Measurements from ENCODE around the gene TET1.
A peak's percentile ranks its signal among the peaks of the same experiment; 100 is the strongest.
"Not testable (repeated sequence)": the region's sequence is repeated elsewhere in the genome, so short reads cannot be mapped to it uniquely, and the experiment has no call there.

The TET1 gene

DNA sequence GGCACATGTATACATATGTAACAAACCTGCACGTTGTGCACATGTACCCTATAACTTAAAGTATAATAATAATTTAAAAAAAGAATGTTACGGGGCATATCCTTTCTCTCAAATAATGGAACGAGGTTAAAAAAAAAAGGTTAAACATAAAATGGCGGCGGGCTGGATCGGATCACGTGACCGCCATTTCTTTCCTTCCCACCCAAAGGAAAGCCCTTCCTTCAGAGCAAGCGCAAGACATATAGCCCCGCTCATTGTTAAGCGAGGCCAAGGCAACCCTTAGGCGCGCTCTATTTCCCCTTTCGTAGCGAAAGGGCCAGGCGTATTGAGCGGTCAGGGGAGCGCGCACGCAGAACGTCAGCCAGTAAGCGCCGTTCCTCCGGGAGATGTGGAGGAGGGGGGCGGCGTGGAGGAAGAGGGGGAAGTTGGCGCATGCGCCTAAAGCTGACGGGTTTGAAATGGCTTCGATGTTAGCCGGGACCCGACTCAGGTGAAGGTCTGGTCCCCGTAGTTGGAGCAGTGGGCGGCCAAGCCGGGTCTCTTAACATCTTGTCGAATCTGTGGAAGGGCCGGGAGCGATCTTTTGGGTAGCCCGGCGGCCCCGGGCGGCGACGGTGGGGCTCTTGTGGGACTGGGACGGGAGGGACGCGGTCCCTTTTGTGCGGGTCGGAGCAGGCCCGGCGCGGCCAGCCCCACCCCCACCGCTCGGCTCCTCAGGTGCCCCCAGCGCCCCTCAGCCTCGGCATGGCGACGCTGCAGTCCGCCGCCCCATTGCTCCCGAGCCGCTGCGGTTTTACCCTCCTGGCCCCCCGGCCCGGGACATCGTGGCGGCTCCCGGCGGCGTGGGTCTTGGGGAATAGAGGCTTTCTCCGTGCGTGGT lies 160.9 kb downstream of the TET1 start, which contains the start of gene CCAR1:
Gene CCAR1, plus strand, starts transcription at position 447 of the 880 bp plus-strand sequence. CDS start 1,266 bp downstream, outside the sequence.
- peak; percentile 91 for DNase-seq

DNA sequence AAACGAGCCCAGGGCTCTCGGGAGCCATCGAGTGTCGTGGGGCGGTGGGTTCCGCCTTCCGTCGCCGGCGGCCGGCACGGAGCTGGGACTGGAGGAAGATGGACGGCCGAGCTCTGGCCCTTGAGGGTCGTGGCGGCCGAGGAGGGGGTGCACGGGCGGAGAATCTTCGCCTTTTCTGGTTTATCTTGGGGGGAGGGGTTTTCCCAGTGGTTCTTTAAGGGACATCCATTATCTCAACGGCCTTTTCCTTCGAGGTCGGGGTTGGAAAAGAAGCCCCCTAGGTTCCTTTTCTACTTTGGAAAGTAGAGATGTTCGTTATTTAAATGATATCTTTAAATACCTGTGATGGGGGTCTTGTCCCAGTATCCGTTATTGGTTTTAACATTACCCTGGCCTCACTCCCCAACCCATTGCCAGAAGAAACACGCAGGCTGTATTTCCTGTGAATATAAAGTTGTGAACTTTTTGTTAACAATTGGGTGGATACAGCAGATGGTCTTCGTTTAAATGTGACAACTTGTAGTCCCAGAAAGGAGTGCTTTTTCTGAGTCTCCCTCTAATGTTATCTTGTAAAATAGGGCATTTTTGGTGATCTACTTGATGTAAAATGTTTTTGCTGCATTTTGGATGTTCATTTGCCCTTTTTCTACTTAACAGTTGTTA lies 161.7 kb downstream of the TET1 start:
- DNase-seq: no peak

DNA sequence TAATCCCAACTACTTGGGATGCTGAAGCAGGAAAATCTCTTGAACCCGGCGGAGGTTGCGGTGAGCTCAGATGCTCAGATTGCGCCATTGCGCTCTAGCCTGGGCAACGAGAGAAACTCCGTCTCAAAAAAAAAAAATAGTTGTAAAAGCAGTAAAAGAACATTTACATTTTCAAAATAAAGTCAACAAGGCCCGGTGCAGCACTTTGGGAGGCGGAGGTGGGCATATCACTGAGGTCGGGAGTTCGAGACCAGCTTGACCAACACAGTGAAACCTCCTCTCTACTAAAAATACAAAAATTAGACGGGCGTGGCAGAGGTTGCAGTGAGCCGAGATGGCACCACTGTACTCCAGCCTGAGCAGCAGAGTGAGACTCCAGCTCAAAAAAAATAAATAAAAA lies 164.9 kb downstream of the TET1 start:
- DNase-seq: no peak

DNA sequence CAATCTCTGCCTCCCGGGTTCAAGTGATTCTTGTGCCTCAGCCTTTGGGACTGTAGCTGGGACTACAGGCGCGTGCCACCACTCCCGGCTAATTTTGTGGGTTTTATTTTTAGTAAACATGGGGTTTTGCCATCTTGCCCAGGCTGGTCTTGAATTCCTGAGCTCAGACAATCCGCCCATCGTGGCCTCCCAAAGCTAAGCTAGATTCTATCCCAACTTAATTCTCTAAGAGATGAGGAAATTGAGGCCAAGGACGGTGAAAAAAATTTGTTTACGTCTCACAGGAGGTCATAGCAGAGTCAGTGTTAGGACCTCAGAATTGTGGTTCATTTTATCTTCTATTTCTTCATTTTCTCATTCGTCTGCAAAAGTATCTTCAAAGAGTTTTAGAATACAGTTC lies 167.0 kb downstream of the TET1 start:
- DNase-seq: no peak

DNA sequence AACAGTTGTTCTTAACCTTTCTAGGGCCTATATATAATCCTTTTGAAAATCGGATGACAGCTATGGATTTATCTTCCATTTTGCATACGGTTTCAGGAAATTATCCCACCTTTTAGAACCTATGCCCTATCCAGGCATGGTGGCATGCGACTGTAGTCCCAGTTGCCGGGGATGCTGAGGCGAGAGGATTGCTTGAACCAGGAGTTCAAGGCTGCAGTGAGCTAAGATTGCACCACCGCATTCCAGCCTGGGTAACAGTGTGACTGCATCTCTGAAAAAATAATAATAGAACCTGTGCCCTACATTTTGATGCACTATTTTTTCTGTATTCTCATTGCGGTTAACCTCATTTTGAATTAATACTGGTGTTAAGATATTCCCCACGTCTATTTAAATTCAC lies 172.5 kb downstream of the TET1 start:
- DNase-seq: no peak

DNA sequence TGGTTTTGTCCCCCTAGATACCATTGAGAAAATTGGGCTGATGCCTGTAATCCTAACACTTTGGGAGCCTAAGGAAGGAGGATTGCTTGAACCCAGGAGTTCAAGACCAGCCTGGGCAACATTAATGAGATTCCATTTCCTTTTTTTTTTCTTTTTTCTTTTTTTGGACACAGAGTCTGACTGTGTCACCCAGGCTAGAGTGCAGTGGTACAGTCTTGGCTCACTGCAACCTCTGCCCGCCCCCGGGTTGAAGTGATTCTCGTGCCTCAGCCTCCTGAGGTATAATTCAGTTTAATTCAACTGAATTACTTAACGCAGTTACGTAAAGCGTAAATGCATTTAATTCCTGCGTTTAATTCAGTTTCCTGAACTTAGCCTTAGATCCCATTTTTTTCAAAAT lies 174.2 kb downstream of the TET1 start:
- DNase-seq: no peak

DNA sequence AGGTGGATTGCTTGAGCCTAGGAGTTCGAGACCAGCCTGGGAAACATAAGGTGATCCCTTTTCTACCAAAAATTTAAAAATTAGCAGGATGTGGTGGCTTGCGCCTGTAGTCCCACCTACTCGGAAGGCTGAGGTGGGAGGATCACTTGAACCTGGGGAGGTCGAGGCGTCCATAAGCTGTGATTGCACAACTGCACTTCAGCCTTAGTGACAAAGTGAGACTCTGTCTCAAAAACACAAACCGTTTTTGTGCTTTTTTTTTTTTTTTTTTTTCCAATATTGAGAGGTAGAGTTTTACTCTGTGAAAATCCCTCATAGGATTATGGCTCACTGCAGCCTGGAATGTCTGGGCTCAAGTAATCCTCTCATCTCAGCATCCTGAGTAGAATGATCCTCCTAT lies 175.0 kb downstream of the TET1 start:
- DNase-seq: no peak

DNA sequence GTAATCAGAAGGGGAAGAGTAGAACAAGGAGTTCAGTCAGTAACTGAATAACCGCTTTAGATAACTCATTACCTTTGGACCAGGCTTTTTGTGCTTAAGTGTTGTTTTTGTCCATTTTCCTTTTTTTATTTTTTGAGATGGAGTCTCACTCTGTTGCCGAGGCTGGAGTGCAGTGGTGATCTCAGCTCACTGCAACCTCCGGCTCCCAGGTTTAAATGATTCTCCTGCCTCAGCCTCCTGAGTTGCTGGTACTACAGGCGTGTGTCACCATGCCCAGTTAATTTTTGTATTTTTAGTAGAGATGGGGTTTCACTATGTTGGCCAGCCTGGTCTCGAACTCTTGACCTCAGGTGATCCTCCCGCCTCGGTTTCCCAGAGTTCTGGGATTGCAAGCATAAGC lies 175.6 kb downstream of the TET1 start:
- DNase-seq: not testable (repeated sequence)

DNA sequence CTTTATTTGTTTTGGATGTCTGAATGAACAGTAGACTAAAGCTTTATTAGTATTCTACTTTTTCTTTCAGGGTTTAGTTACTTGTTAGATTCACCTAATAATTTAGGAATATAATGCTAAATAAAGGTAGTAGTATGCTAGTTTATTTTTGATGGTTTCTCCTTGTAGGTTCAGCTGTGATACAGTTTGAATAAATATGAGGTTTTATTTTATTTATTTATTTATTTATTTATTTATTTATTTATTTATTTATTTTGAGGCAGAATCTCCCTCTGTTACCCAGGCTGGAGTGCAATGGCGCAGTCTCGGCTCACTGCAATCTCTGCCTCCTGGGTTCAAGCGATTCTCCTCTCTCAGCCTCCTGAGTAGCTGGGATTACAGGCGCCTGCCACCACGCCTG lies 180.5 kb downstream of the TET1 start:
- not testable (repeated sequence) for DNase-seq

DNA sequence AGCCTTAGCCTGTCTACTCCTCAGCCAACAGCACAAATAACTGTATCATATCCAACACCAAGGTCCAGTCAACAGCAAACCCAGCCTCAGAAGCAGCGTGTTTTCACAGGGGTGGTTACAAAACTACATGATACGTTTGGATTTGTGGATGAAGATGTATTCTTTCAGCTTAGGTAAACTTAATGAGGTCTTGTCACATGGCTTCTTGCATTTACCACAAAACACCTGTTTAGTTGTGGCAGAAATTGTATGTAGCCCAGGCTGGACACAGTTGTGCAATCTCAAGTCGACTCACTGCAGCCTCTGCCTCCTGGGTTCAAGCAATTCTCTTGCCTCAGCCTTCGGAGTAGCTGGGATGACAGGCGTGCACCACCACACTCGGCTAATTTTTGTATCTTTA lies 182.3 kb downstream of the TET1 start:
- DNase-seq: no peak
